Activated B cell treated with CpG ODN at 0.5 μM for 24 hours (primary cell): ENCODE measurements around the gene SP6. TPM values are rescaled to one million over a fixed set of nuclear protein-coding genes. Genes with fewer than 3 reads are reported as not detected.

Experiments used
- ATAC-seq: fragments of 200-7000 bp; cut with Tn5 transposase; one replicate; pipeline ENCODE4 v1.10.0; 2021; ENCODE audit warnings: low read depth, mild to moderate bottlenecking, moderate library complexity
- CTCF ChIA-PET: fragments of 350-600 bp; sonication (Branson Sonifier 250); formaldehyde crosslinking; loops from one replicate; lab custom pipeline; 2021; ENCODE audit warnings: antibody characterized with exemption; lab: Charles Lee
- POLR2A ChIA-PET: fragments of 350-600 bp; sonication (Branson Sonifier 250); formaldehyde crosslinking; loops from one replicate; lab custom pipeline; 2021; ENCODE audit warnings: antibody characterized with exemption; lab: Charles Lee
- DNase-seq: peaks from one replicate; pipeline ENCODE4 v3.0.0; 2022
- H3K27ac Mint-ChIP-seq: one replicate; pipeline ENCODE4 v1.8.0; 2020; ENCODE audit warnings: mixed read lengths
- H3K27me3 Mint-ChIP-seq: one replicate; pipeline ENCODE4 v1.8.0; 2021; ENCODE audit warnings: mixed read lengths
- H3K36me3 Mint-ChIP-seq: one replicate; pipeline ENCODE4 v1.8.0; 2021; ENCODE audit warnings: low read depth, mixed read lengths
- H3K4me1 Mint-ChIP-seq: one replicate; pipeline ENCODE4 v1.8.0; 2021; ENCODE audit warnings: mixed read lengths
- H3K4me3 Mint-ChIP-seq: one replicate; pipeline ENCODE4 v1.8.0; 2020; ENCODE audit warnings: mild to moderate bottlenecking, mixed read lengths
- H3K9me3 Mint-ChIP-seq: one replicate; pipeline ENCODE4 v1.8.0; 2020; ENCODE audit warnings: mixed read lengths
- intact Hi-C: fragments of 100-400 bp; cut with micrococcal nuclease; formaldehyde crosslinking; loops from one replicate; pipeline ENCODE4 v1.15.1; 2024
- total RNA-seq: library from RNA; stranded (reverse); gene quantifications from 2 replicates; pipeline ENCODE4 v1.2.3, GENCODE V29; 2022
- TF ChIP-seq, protein P1 (sequence below): fragments of 200-600 bp; IDR thresholded peaks from one replicate; pipeline ENCODE4 v1.8.0; 2022; ENCODE audit warnings: antibody characterized with exemption, mild to moderate bottlenecking

SP6 gene
- total RNA-seq, 1 donor from 2014 or later: 0.09 TPM

DNA sequence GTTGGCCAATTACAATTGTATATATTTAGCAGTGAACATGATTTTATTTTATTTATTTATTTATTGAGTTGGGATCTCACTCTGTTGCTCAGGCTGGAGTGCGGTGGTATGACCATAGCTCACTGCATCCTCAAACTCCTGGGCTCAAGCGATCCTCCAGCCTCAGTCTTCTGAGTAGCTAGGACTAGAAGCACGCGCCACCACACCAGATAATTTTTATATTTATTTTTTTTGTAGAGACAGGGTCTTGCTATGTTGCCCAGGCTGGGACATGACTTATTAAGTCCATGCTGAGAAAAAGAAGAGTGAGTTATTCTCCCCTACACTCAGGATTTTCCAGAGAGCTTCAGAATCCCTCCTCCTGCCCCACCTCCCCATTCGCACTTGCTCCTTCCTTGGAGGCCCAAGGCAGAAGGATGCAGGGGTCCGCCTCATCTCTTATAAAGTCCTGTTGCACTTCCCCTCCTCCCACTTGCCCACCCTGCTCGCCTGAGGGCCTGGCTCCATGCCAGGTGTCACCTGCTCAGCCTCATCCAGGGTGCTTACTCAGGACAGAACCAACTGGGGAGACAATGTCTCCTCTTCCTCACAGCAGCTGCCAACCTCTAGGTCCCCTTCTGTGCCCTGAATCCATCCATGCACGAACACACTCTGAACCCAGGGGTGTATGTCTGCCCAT, 29.0 kb upstream of the SP6 start:
- POLR2A ChIA-PET: interaction anchor here (0.6 to 1.6 kb wide), 2 partner anchors 16 to 17 kb away, joined by 3 to 7 read pairs; no protein-coding TSS in a partner anchor
- no peaks in the 10 kb centered on the region for H3K36me3 Mint-ChIP-seq
- H3K9me3 Mint-ChIP-seq: no peaks in the 10 kb centered on the region
- no peak overlapping the region for H3K4me3 Mint-ChIP-seq
- no peaks in the 10 kb centered on the region for H3K4me1 Mint-ChIP-seq
- DNase-seq: no peak
- intact Hi-C loops: no loop called here
- TF ChIP-seq, protein P1, sequence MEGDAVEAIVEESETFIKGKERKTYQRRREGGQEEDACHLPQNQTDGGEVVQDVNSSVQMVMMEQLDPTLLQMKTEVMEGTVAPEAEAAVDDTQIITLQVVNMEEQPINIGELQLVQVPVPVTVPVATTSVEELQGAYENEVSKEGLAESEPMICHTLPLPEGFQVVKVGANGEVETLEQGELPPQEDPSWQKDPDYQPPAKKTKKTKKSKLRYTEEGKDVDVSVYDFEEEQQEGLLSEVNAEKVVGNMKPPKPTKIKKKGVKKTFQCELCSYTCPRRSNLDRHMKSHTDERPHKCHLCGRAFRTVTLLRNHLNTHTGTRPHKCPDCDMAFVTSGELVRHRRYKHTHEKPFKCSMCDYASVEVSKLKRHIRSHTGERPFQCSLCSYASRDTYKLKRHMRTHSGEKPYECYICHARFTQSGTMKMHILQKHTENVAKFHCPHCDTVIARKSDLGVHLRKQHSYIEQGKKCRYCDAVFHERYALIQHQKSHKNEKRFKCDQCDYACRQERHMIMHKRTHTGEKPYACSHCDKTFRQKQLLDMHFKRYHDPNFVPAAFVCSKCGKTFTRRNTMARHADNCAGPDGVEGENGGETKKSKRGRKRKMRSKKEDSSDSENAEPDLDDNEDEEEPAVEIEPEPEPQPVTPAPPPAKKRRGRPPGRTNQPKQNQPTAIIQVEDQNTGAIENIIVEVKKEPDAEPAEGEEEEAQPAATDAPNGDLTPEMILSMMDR: no peak
- ATAC-seq: no peak
- CTCF ChIA-PET: interaction anchor here (0.6 kb wide), 1 partner anchor 217 kb away, joined by 4 read pairs; no protein-coding TSS in a partner anchor
- peaks cover 38% of the 10 kb centered on the region for H3K27me3 Mint-ChIP-seq
- no peak overlapping the region for H3K27ac Mint-ChIP-seq

DNA sequence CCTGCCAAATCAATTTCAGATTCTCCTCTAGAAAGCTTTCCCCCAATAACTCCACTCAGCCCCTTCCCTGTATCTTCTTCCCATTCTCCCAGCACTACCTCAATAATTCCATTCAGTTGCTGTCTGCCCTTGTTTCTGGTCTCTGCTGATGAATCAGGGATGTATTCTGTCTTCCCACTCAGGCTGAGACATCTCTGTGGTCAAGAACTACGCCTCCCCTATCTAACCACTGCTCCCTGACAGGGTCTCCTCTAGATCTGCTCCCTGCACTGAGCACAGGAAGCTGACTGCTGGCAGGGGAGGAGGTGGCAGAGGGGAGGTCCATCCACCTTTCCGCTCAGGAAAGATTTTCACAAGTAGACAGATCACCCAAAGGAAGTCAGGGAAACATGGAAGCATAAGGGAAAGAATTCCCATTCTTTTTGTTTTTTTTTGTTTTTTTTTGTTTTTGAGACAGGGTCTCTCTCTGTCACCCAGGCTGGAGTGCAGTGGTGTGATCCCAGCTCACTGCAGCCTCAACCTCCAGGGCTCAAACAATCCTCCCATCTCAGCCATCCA, 28.1 kb upstream of the SP6 start:
- intact Hi-C loops: no loop called here

DNA sequence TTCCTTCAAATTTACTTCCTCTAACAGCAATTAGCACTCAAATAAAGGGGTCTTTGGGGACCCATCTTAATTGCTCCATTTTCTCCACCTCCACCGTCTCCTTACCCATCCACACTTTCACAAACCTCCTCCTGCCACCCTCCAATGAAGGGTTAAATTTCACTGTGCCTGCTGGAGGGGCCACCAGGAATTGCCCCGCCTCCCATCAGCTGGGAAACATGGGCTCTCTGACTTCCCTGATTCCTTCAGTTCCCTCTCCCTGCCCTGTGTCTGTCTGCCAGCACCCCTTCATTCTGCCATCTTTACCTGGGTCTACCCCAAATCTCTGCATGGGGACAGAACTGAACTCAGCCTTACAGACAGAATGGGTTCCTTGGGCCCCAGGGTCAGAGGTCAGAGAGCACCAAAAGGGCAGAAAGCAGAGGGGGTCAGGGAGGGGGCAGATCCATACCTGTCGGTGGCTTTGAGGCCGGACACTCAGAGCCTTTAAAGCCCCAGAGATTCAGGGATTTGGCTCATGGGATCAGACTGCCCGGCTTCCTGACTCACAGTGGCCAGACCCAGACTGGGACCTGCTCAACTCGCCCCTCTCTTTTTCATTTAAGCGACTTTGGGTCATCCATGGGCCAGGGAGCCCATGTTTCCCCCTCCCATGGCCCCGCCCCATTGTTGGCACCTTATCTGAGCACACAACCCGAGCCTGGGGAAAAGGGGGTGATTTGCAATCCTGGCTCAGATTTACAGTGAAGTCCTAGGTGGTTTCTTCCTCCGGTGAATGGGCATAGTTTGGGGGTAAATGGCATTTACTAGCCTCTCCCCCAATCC, 27.5 kb upstream of the SP6 start:
- Mint-ChIP-seq H3K27ac (no peak overlapping the region), H3K9me3 (no peaks in the 10 kb centered on the region), H3K36me3 (no peaks in the 10 kb centered on the region), H3K4me1 (no peaks in the 10 kb centered on the region), H3K4me3 (no peak overlapping the region), H3K27me3 (peaks cover 49% of the 10 kb centered on the region)
- ATAC-seq: no peak
- no peak for DNase-seq
- intact Hi-C loops: no loop called here
- POLR2A ChIA-PET: no interaction called here
- TF ChIP-seq, protein P1: no peak
- CTCF ChIA-PET: no interaction called here

More for the DNA sequence above, 28.1 kb upstream of the SP6 start:
- Mint-ChIP-seq H3K4me1 (no peaks in the 10 kb centered on the region), H3K36me3 (no peaks in the 10 kb centered on the region), H3K9me3 (no peaks in the 10 kb centered on the region), H3K27ac (no peak overlapping the region), H3K4me3 (no peak overlapping the region), H3K27me3 (peaks cover 45% of the 10 kb centered on the region)
- CTCF ChIA-PET: no interaction called here
- DNase-seq (no peak), ATAC-seq (no peak)
- POLR2A ChIA-PET: interaction anchor here (0.6 kb wide), 1 partner anchor 16 kb away, joined by 7 read pairs; no protein-coding TSS in a partner anchor
- TF ChIP-seq, protein P1: no peak

DNA sequence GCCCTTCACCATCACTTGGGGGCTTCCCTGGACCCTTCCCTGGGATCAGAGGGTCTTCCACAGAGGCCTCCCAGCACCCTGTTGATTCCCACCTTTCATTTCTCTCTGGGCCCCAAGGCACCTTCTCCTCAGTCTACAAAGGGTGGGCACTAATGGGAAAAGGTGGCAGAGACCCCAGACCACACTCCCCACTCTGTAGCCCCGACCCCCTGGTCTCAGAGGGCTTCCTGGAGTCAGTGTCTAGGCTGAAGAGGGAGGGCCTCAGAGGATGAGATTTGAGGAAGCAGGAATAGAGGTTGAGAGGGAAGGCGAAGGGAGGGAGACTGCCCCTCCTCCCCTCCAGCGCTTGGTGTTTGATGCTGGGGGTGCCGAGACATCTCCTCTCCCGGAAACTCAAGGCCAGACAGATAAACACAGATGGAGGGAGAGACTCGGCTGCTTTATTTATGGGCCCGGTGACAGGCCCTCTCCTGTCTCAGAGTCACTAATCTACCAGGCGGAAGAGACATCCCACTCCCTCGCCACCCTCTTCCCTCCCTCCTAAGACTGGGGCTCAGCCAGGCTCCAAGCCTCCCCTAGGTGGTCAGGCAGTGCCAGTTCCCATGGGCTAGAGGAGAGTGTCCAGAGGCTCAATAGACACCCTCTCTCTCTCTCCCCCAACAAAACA, 26.5 kb upstream of the SP6 start:
- H3K4me1 Mint-ChIP-seq: peaks cover 2% of the 10 kb centered on the region
- CTCF ChIA-PET: no interaction called here
- no peak overlapping the region for H3K4me3 Mint-ChIP-seq
- peaks cover 49% of the 10 kb centered on the region for H3K27me3 Mint-ChIP-seq
- no peaks in the 10 kb centered on the region for H3K36me3 Mint-ChIP-seq
- POLR2A ChIA-PET: no interaction called here
- ATAC-seq: no peak
- TF ChIP-seq, protein P1: no peak
- DNase-seq: no peak
- no peaks in the 10 kb centered on the region for H3K9me3 Mint-ChIP-seq
- H3K27ac Mint-ChIP-seq: no peak overlapping the region
- intact Hi-C loops: no loop called here
